ENCODE measurements around the gene PSMG4.

Gene PSMG4

DNA sequence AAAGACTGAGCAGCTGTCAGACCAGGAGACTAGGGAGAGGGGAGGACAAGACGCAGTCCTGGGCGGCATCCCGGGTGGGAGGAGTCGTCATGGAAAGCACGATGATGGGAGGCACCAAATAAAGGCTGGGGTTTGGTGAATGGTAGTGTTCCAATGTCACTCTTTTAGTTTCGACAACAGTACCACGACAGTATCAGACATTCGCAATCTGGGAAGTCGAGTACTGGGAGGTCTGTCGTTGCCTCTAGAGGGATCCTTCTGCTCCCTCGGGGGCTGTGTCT is 32.1 kb downstream of the PSMG4 start:
- TF ChIP-seq, protein P1, sequence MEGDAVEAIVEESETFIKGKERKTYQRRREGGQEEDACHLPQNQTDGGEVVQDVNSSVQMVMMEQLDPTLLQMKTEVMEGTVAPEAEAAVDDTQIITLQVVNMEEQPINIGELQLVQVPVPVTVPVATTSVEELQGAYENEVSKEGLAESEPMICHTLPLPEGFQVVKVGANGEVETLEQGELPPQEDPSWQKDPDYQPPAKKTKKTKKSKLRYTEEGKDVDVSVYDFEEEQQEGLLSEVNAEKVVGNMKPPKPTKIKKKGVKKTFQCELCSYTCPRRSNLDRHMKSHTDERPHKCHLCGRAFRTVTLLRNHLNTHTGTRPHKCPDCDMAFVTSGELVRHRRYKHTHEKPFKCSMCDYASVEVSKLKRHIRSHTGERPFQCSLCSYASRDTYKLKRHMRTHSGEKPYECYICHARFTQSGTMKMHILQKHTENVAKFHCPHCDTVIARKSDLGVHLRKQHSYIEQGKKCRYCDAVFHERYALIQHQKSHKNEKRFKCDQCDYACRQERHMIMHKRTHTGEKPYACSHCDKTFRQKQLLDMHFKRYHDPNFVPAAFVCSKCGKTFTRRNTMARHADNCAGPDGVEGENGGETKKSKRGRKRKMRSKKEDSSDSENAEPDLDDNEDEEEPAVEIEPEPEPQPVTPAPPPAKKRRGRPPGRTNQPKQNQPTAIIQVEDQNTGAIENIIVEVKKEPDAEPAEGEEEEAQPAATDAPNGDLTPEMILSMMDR (IDR thresholded peaks at IDR 0.05) = no peak
- Histone ChIP-seq H3K9ac (no peak overlapping the region), H3K36me3 (ENCODE audit: control insufficient read depth, insufficient read depth, low read length) (no peaks in the 10 kb centered on the region), H3K27ac (no peak overlapping the region), H2AFZ (no peak overlapping the region), H3K27me3 (ENCODE audit: control insufficient read depth, insufficient read depth, low read length) (no peaks in the 10 kb centered on the region), H3K9me3 (ENCODE audit: control insufficient read depth, low read length) (no peaks in the 10 kb centered on the region), H3K4me3 (ENCODE audit: low read depth, low read length) (no peak overlapping the region), H3K79me2 (no peaks in the 10 kb centered on the region), H3K4me1 (peaks cover 10% of the 10 kb centered on the region), H3K4me2 (ENCODE audit: low read length) (no peak overlapping the region)

DNA sequence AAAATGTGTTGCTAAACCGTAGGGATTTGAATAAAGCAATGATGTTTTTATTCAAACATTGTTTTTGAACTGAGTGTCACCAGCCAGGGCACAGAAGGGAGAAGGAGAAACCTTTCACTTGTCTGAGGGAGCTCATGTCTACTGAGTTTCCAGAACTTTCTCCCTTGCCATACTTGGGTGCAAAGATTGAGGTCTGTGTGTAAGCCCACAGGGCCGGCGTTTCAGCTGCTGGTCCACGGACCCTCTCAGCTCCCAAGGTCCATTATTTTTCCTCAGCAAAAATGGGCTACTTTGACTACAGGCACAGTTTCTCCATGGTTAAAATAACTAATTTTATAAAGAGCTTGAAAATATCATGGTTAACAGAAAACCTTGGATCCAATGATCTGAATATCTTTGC is 32.6 kb downstream of the PSMG4 start:
- TF ChIP-seq, protein P1 (IDR thresholded peaks at IDR 0.05) = no peak
- H3K4me2 ChIP-seq (ENCODE audit: low read length) = no peak overlapping the region

DNA sequence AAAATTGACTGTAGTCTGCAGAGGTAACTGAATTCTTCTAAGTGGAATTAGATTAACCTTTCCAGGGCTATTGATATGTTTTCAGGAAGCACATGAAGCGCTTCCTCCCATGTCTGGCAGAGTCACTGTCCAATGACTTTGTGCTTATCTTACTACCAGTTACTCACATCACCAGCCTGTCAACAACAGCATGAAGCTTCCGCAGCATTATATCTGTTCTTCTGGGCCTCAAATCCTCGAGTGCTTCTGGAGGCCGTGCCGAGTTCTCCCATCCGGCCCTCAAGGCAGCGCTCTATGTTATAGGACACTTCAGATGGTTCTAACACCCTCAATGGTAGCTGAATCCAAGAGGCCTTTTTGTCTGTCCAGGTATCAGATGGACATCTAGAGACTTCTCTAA is 33.2 kb downstream of the PSMG4 start:
- Histone ChIP-seq H2AFZ (no peak overlapping the region), H3K9me3 (ENCODE audit: control insufficient read depth, low read length) (no peaks in the 10 kb centered on the region), H3K4me3 (ENCODE audit: low read depth, low read length) (no peak overlapping the region), H3K4me2 (ENCODE audit: low read length) (no peak overlapping the region), H3K36me3 (ENCODE audit: control insufficient read depth, insufficient read depth, low read length) (no peaks in the 10 kb centered on the region), H3K27ac (no peak overlapping the region), H3K9ac (no peak overlapping the region), H3K79me2 (no peaks in the 10 kb centered on the region), H3K27me3 (ENCODE audit: control insufficient read depth, insufficient read depth, low read length) (no peaks in the 10 kb centered on the region), H3K4me1 (peaks cover 10% of the 10 kb centered on the region)
- TF ChIP-seq, protein P1 (IDR thresholded peaks at IDR 0.05) = no peak

More for the DNA sequence above, 32.6 kb downstream of the PSMG4 start:
- H3K4me1 ChIP-seq = peaks cover 10% of the 10 kb centered on the region
- H3K9me3 ChIP-seq (ENCODE audit: control insufficient read depth, low read length) = no peaks in the 10 kb centered on the region
- no peak overlapping the region for H3K27ac ChIP-seq
- no peak overlapping the region for H3K4me3 ChIP-seq (ENCODE audit: low read depth, low read length)
- no peaks in the 10 kb centered on the region for H3K79me2 ChIP-seq
- H3K27me3 ChIP-seq (ENCODE audit: control insufficient read depth, insufficient read depth, low read length) = no peaks in the 10 kb centered on the region
- H3K9ac ChIP-seq = no peak overlapping the region
- no peak overlapping the region for H2AFZ ChIP-seq
- no peaks in the 10 kb centered on the region for H3K36me3 ChIP-seq (ENCODE audit: control insufficient read depth, insufficient read depth, low read length)

DNA sequence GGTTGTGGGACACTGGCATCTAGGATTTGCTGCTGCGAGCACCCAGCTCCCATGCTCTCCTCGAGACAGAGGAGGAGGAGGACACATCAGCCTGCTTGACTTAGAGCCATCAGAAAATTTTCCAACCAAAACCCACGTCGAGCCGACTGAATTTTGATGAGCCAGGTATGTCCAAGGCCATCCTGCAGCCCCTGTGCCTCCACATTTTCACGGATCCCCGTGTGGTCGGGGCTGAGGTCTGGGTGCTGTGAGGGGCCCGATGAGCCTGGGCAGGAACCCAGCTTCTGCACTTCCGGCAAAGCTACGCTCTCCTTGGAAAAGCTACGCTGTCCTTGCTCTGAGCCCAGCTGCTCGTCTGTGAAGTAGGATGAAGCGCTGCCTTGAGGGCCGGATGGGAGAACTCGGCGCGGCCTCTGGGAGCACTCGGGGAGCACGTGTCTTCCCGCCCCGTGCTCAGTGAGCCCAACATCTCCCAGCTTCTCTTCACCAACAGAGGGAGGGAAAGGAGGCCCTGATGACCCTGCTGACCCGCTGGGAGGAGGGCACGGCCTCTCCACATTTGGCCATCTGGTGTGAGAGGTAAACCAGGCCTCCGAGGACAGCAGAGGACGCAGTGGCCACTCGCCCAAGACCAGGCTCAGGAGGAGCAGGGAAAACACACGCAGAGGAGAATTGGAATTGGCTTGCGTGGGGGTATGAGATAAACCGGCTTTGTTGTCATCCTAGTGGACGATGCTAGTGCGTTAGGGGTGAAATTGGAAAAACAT is 33.9 kb downstream of the PSMG4 start:
- H3K4me1 ChIP-seq = peaks cover 10% of the 10 kb centered on the region

More for the DNA sequence above, 33.9 kb downstream of the PSMG4 start:
- no peak overlapping the region for H3K27ac ChIP-seq
- H3K36me3 ChIP-seq (ENCODE audit: control insufficient read depth, insufficient read depth, low read length) = no peaks in the 10 kb centered on the region
- H3K9me3 ChIP-seq (ENCODE audit: control insufficient read depth, low read length) = no peaks in the 10 kb centered on the region
- H3K79me2 ChIP-seq = no peaks in the 10 kb centered on the region
- TF ChIP-seq, protein P1 (IDR thresholded peaks at IDR 0.05) = no peak
- no peak overlapping the region for H3K4me2 ChIP-seq (ENCODE audit: low read length)
- no peak overlapping the region for H2AFZ ChIP-seq
- no peaks in the 10 kb centered on the region for H3K27me3 ChIP-seq (ENCODE audit: control insufficient read depth, insufficient read depth, low read length)
- H3K9ac ChIP-seq = no peak overlapping the region
- no peak overlapping the region for H3K4me3 ChIP-seq (ENCODE audit: low read depth, low read length)

Data from parathyroid adenoma (tissue), 2 donors.